GM23338 (cell line): ENCODE measurements around the gene FN3KRP. TPM values are rescaled to one million over a fixed set of nuclear protein-coding genes. Genes with fewer than 3 reads are reported as not detected.

Experiments used
- ATAC-seq: fragments of 200-7000 bp; cut with Tn5 transposase; 3 replicates; pipeline ENCODE4 v1.9.1; 2020
- DNase-seq: peaks from one replicate; pipeline ENCODE4 v3.0.0-alpha.2; 2015; ENCODE audit warnings: low spot score
- H2AFZ ChIP-seq: fragments of 200-600 bp; sonication (generic); 2 replicates; pipeline ENCODE4 v1.8.0; 2016; ENCODE audit warnings: antibody characterized with exemption, mild to moderate bottlenecking, moderate library complexity
- H3F3A ChIP-seq: fragments of 200-600 bp; sonication (generic); replicated peaks from 2 replicates; pipeline ENCODE4 v1.8.0; 2017; ENCODE audit warnings: antibody characterized with exemption, mixed run types, low read depth
- H3K27ac ChIP-seq: fragments of 200-600 bp; sonication (generic); 2 replicates; pipeline ENCODE4 v1.6.1; 2016; ENCODE audit warnings: low read depth
- H3K27me3 ChIP-seq: fragments of 200-600 bp; sonication (generic); 2 replicates; pipeline ENCODE4 v1.8.0; 2016; ENCODE audit warnings: mild to moderate bottlenecking, mixed run types, moderate library complexity; ENCODE audit not compliant: insufficient read depth
- H3K36me3 ChIP-seq: fragments of 200-600 bp; sonication (generic); 2 replicates; pipeline ENCODE4 v1.8.0; 2016; ENCODE audit warnings: mild to moderate bottlenecking; ENCODE audit not compliant: insufficient read depth
- H3K4me1 ChIP-seq: fragments of 200-600 bp; sonication (generic); 2 replicates; pipeline ENCODE4 v1.8.0; 2016; ENCODE audit warnings: mild to moderate bottlenecking, moderate library complexity; ENCODE audit not compliant: insufficient read depth
- H3K4me2 ChIP-seq: fragments of 200-600 bp; sonication (generic); 2 replicates; pipeline ENCODE4 v1.7.1; 2017; ENCODE audit warnings: mixed run types
- H3K4me3 ChIP-seq: fragments of 200-600 bp; sonication (generic); 2 replicates; pipeline ENCODE4 v1.6.1; 2016; ENCODE audit warnings: mixed run types
- H3K79me2 ChIP-seq: fragments of 200-600 bp; sonication (generic); replicated peaks from 2 replicates; pipeline ENCODE4 v1.8.0; 2017; ENCODE audit warnings: mild to moderate bottlenecking; ENCODE audit not compliant: insufficient read depth
- H3K9me2 ChIP-seq: fragments of 200-600 bp; sonication (generic); 2 replicates; pipeline ENCODE4 v1.8.0; 2017; ENCODE audit not compliant: insufficient read depth
- H4K20me1 ChIP-seq: fragments of 200-600 bp; sonication (generic); replicated peaks from 2 replicates; pipeline ENCODE4 v1.8.0; 2017; ENCODE audit warnings: mild to moderate bottlenecking; ENCODE audit not compliant: insufficient read depth
- H3K27ac Mint-ChIP-seq: 2 replicates; pipeline ENCODE4 v1.8.0; 2020; ENCODE audit warnings: inconsistent platforms, mild to moderate bottlenecking, moderate library complexity, mixed read lengths
- H3K27me3 Mint-ChIP-seq: 3 replicates; pipeline ENCODE4 v1.8.0; 2022; ENCODE audit warnings: low read depth, mild to moderate bottlenecking, moderate library complexity, mixed read lengths, inconsistent platforms; ENCODE audit not compliant: insufficient read depth, poor library complexity
- H3K36me3 Mint-ChIP-seq: 3 replicates; pipeline ENCODE4 v1.8.0; 2021; ENCODE audit warnings: low read depth, mild to moderate bottlenecking, inconsistent platforms, moderate library complexity, mixed read lengths
- H3K4me1 Mint-ChIP-seq: 3 replicates; pipeline ENCODE4 v1.8.0; 2020; ENCODE audit warnings: mild to moderate bottlenecking, inconsistent platforms, mixed read lengths
- H3K4me3 Mint-ChIP-seq: 3 replicates; pipeline ENCODE4 v1.8.0; 2021; ENCODE audit warnings: moderate library complexity, mild to moderate bottlenecking, inconsistent platforms, mixed read lengths
- H3K9me3 Mint-ChIP-seq: 3 replicates; pipeline ENCODE4 v1.8.0; 2020; ENCODE audit warnings: moderate library complexity, mild to moderate bottlenecking, inconsistent platforms, mixed read lengths
- CREB1 ChIP-seq: fragments of 250-450 bp; sonication (Bioruptor Pico); IDR thresholded peaks from 2 replicates; pipeline ENCODE4 v1.5.0; 2020; ENCODE audit warnings: low read depth, mild to moderate bottlenecking, moderate library complexity
- CTCF ChIP-seq, 2 experiments: fragments of 200-600 bp in 1 of 2; sonication (generic) in 1 of 2; conservative IDR thresholded peaks; 2 replicates each; pipeline versions ENCODE4 v1.5.1 to v1.6.1; 2016 to 2017; ENCODE audit warnings: antibody characterized with exemption in 2 of 2, low read depth in 2 of 2, mild to moderate bottlenecking in 2 of 2, moderate library complexity in 1 of 2
- EZH2phosphoT487 ChIP-seq: fragments of 200-600 bp; sonication (generic); IDR thresholded peaks from one replicate; pipeline ENCODE4 v1.8.1; 2018; ENCODE audit warnings: antibody characterized with exemption; ENCODE audit not compliant: unreplicated experiment
- NANOG ChIP-seq: IDR thresholded peaks from 2 replicates; pipeline ENCODE4 v1.6.1; 2016; ENCODE audit warnings: antibody characterized with exemption, borderline replicate concordance
- POLR2AphosphoS5 ChIP-seq: IDR thresholded peaks from 2 replicates; pipeline ENCODE4 v1.6.1; 2016; ENCODE audit warnings: antibody characterized with exemption, low read depth
- polyA plus RNA-seq: library from polyadenylated mRNA; unstranded; fragments of >200 nt; fragmentation: Nextera tagmentation; extraction: Ambion mirVana; gene quantifications from 2 replicates; pipeline ENCODE4 v1.2.1, GENCODE V29; 2016
- total RNA-seq: library from RNA; depleted of rRNA; stranded (reverse); fragments of >200 nt; shearing (Covaris generic); gene quantifications from 2 replicates; pipeline ENCODE4 v1.2.3, GENCODE V29; 2014
- TF ChIP-seq, protein P1 (sequence below): IDR thresholded peaks from one replicate; pipeline ENCODE4 v1.6.1; 2018; ENCODE audit warnings: antibody characterized with exemption; ENCODE audit not compliant: unreplicated experiment

Gene FN3KRP
- total and polyA plus RNA-seq, 2 experiments from 2014 or later: 15.9 to 16.7 TPM

DNA sequence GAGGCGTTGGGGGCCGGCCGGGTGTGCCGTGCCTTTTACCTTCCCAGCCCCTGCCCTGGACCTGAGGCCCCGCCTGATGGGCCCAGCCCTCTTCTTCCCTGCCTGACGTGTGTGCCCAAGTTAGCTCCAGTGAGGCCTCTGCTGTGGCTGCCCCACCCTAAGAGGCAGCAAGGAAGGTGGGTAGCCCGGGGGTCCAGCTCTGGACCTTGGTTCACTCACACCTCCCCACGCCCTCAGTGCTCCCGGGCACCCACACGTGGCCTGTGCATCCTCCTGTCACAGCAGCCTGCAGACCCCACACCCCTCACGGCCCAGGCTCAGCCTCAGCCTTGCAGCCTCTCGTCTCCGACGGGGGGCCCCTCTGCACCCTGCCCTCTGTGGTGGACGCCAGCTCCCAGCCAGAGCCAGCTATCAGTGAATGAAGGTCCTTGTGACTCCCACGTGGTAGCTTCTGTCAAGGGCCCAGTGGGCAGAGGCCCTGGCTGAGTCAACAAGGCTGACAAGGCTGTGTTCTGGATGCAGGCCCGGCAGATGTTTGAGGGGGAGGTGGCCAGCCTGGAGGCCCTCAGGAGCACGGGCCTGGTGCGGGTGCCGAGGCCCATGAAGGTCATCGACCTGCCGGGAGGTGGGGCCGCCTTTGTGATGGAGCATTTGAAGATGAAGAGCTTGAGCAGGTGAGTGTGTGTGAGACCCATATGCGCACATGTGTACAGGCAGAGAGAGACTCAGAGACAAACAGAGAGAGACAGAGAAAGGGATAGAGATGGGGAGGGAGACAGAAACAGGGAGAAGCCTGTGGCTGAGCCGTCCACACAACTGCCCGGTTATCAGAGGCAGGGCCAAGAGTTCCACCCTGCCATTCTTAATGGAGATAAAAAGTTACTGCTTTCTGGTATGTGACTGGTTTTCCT, 21.7 kb downstream of the FN3KRP start (continued):
- TF ChIP-seq, protein P1, sequence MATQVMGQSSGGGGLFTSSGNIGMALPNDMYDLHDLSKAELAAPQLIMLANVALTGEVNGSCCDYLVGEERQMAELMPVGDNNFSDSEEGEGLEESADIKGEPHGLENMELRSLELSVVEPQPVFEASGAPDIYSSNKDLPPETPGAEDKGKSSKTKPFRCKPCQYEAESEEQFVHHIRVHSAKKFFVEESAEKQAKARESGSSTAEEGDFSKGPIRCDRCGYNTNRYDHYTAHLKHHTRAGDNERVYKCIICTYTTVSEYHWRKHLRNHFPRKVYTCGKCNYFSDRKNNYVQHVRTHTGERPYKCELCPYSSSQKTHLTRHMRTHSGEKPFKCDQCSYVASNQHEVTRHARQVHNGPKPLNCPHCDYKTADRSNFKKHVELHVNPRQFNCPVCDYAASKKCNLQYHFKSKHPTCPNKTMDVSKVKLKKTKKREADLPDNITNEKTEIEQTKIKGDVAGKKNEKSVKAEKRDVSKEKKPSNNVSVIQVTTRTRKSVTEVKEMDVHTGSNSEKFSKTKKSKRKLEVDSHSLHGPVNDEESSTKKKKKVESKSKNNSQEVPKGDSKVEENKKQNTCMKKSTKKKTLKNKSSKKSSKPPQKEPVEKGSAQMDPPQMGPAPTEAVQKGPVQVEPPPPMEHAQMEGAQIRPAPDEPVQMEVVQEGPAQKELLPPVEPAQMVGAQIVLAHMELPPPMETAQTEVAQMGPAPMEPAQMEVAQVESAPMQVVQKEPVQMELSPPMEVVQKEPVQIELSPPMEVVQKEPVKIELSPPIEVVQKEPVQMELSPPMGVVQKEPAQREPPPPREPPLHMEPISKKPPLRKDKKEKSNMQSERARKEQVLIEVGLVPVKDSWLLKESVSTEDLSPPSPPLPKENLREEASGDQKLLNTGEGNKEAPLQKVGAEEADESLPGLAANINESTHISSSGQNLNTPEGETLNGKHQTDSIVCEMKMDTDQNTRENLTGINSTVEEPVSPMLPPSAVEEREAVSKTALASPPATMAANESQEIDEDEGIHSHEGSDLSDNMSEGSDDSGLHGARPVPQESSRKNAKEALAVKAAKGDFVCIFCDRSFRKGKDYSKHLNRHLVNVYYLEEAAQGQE: no peak
- TF ChIP-seq CREB1: no peak

DNA sequence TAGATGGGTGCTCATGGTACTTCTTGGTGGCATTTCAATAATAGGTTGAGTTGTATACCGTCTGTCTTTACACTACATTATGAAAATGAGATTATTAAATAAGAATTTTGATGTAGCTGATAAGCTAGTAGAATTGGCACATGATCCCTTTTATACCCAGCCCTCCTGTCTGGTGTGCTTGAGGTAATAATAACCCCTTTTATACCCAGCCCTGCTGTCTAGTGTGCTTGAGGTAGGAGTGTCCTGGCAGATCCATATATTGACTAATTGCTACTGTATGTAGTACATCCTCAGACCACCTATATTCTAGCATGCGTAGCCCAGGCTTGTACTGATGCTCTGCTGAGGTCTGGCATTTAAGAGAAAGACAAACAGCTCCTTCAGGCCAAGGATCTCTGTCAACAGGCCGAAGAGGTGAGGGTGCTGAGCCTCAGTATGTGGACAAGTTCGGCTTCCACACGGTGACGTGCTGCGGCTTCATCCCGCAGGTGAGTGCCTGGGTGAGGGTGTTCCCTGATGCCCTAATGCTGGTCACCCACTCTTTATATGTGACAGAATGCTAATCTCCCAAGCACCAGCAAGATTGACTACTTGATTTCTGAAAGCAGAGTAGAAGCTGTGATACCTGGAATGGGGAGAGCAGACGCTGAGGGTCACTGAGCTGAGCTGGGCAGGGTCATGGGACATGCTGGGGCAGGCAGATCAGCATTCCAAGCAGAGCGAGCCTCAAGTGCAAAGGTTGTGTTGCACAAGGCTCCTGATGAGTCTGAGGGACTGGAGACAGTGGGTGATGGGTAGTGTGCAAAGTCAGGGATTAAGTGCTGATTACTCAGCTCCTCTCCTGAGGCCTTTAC, 24.6 kb downstream of the FN3KRP start:
- Mint-ChIP-seq H3K4me3 (no peak overlapping the region), H3K36me3 (peaks cover 57% of the 10 kb centered on the region), H3K27me3 (peaks cover 8% of the 10 kb centered on the region), H3K9me3 (peaks cover 29% of the 10 kb centered on the region), H3K4me1 (peaks cover 6% of the 10 kb centered on the region; the same call in 1 of the 3 replicates), H3K27ac (no peak overlapping the region)
- Histone ChIP-seq H3F3A (0 out of 2 replicates have a peak, but pooled peaks cover under 1% of the 10 kb centered on the region), H2AFZ (no peak overlapping the region), H3K36me3 (peaks cover 23% of the 10 kb centered on the region), H3K27me3 (no peaks in the 10 kb centered on the region), H4K20me1 (no peaks in the 10 kb centered on the region), H3K79me2 (no peaks in the 10 kb centered on the region), H3K4me2 (no peak overlapping the region), H3K9me2 (0 out of 2 replicates have a peak, but pooled peaks cover 8% of the 10 kb centered on the region), H3K4me3 (no peak overlapping the region), H3K27ac (no peak overlapping the region), H3K4me1 (peaks cover 13% of the 10 kb centered on the region)
- DNase-seq (peak; percentile 17), ATAC-seq (no peak)
- TF ChIP-seq NANOG: no peak
- TF ChIP-seq EZH2phosphoT487: no peak
- no peak for TF ChIP-seq POLR2AphosphoS5
- TF ChIP-seq CTCF (conservative IDR thresholded peaks at IDR 0.05; ENCODE audit: low read depth in 2 of 2): no peak
